Kidney epithelial cell (primary cell): Measurements from ENCODE around the gene CAPN9. TPM values are rescaled to one million over a fixed set of nuclear protein-coding genes. Genes with fewer than 3 reads are reported as not detected.

Experiments used
- DNase-seq: peaks from one replicate; pipeline ENCODE4 v3.0.0-alpha.2; 2010; ENCODE audit warnings: low read depth
- H3K27me3 ChIP-seq: 2 replicates; pipeline ENCODE4 v1.6.0; 2011; ENCODE audit warnings: low read length; ENCODE audit not compliant: control insufficient read depth, insufficient read depth
- H3K36me3 ChIP-seq: 2 replicates; pipeline ENCODE4 v1.5.1; 2011; ENCODE audit warnings: low read length; ENCODE audit not compliant: control insufficient read depth, insufficient read depth
- H3K4me3 ChIP-seq: 2 replicates; pipeline ENCODE4 v1.5.1; 2011; ENCODE audit warnings: low read depth, mild to moderate bottlenecking, control low read depth, low read length
- total RNA-seq: library from RNA; depleted of rRNA; stranded (reverse); fragments of >200 nt; gene quantifications from 2 replicates; pipeline ENCODE4 v1.2.3, GENCODE V29; 2015
- TF ChIP-seq, protein P1 (sequence below): IDR thresholded peaks from 2 replicates; pipeline ENCODE4 v1.5.1; 2011; ENCODE audit warnings: mild to moderate bottlenecking, moderate library complexity, low read length, control low read depth, inconsistent platforms; ENCODE audit not compliant: insufficient read depth, poor library complexity, severe bottlenecking

The CAPN9 gene
- total RNA-seq, 1 donor from 2014 or later: 0.04 TPM

DNA sequence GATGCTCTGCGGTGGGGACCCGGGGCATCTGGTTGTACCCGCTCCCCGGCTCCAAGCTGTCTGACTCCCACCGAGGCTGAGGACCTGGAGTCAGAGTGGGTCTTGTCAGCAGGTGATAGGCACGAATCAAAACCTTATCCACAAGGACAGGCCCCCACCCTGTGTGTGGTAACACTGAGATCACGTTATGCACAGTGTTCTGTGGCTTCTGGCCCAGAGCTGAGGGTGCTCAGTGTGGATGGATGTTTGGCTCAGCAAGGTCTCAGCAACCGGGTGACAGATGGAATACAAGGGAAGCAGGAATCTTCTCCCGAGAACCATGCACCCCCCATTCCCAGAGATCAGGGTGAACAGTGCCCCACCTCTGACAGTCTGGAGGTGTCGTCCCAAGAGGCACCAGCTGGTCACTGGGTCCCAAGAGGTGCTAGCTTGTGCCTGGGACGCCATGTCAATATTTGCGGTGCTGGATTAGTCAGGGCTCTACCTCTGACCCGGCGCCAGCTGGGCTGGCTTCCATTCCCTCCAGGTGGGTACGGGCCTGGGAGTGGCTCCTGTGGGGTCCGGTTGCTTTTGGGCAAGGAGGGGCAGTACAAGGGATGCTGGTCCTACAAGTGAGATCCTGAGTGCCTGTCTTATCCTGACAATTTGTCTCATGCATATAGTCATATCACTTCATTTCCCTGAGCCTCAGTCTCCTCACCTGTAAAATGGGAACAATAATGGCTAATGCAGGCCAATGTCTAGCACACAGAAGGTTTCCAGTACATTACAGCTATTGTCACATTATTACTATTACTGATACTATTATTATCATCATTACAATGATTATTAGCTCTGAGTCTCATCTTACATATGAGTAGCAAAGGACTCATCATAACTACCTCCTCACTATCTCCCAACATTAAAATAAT, 957 bp downstream of the CAPN9 start:
- no peak for DNase-seq
- TF ChIP-seq, protein P1, sequence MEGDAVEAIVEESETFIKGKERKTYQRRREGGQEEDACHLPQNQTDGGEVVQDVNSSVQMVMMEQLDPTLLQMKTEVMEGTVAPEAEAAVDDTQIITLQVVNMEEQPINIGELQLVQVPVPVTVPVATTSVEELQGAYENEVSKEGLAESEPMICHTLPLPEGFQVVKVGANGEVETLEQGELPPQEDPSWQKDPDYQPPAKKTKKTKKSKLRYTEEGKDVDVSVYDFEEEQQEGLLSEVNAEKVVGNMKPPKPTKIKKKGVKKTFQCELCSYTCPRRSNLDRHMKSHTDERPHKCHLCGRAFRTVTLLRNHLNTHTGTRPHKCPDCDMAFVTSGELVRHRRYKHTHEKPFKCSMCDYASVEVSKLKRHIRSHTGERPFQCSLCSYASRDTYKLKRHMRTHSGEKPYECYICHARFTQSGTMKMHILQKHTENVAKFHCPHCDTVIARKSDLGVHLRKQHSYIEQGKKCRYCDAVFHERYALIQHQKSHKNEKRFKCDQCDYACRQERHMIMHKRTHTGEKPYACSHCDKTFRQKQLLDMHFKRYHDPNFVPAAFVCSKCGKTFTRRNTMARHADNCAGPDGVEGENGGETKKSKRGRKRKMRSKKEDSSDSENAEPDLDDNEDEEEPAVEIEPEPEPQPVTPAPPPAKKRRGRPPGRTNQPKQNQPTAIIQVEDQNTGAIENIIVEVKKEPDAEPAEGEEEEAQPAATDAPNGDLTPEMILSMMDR: no peak
- Histone ChIP-seq H3K27me3 (peaks cover 3% of the 10 kb centered on the region), H3K4me3 (no peak overlapping the region), H3K36me3 (no peaks in the 10 kb centered on the region)

DNA sequence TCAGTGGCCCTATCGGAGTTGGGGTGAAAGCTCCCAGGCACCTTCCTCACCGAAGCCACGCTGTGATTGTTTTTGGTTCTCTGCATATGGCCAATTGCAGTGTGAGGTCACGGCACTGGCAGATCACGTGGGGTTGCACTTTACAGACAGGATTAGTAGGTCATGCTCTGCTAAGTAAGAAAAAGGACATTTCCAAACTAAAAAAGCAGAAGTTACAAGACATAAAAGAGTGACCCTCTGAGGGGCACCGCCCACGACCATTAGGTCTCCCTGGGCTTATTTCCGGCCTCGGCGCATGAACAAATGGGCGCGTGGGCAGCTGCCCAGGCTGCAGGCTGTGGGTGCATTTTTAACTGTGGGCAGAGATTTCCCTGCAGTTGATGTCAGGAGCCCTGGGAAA, 2.0 kb downstream of the CAPN9 start:
- TF ChIP-seq, protein P1: no peak
- no peak overlapping the region for H3K4me3 ChIP-seq
- no peaks in the 10 kb centered on the region for H3K36me3 ChIP-seq
- H3K27me3 ChIP-seq: peaks cover 3% of the 10 kb centered on the region
- no peak for DNase-seq

DNA sequence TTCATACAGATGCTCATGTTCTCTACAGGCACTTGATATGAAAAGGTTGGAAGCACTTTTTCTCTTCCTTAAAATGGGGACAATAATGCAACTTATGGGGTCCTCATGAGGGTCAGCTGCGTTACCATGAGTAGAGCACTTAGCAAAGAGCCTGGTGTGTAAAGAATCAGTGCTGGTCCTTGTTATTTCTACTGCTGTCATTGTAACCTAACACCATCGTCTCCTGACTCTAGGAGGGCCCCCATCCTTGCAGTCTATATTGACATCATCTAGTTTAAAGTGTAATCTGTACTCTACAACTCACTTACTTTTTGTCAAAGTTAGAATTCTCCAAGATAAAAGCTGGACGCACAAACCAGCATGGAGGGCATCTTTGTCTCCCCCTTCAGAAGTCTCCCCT, 2.4 kb downstream of the CAPN9 start:
- TF ChIP-seq, protein P1: no peak
- DNase-seq: no peak
- Histone ChIP-seq H3K4me3 (no peak overlapping the region), H3K27me3 (peaks cover 3% of the 10 kb centered on the region), H3K36me3 (no peaks in the 10 kb centered on the region)

DNA sequence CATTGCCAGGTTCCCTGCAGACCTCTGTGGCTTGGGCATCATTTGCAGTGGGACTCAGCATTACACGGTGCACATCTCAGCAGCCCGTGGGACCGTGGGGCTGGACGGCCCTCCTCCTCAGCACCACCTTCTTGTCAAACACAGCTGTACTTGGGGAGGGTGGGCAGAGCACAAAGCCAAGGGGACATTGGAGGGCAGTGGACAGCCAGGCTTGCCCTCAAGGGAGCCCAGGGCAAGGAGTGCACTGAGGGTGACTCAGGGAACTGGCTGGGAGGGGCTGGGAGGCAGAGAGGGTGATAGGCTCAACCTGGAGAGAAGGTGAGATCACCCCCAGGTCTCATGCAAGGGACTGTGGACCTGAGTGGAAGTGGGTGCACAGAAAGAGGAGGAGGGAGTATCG, 3.4 kb downstream of the CAPN9 start:
- no peak for DNase-seq
- no peak overlapping the region for H3K4me3 ChIP-seq
- peaks cover 3% of the 10 kb centered on the region for H3K27me3 ChIP-seq
- H3K36me3 ChIP-seq: no peaks in the 10 kb centered on the region
- TF ChIP-seq, protein P1: no peak

DNA sequence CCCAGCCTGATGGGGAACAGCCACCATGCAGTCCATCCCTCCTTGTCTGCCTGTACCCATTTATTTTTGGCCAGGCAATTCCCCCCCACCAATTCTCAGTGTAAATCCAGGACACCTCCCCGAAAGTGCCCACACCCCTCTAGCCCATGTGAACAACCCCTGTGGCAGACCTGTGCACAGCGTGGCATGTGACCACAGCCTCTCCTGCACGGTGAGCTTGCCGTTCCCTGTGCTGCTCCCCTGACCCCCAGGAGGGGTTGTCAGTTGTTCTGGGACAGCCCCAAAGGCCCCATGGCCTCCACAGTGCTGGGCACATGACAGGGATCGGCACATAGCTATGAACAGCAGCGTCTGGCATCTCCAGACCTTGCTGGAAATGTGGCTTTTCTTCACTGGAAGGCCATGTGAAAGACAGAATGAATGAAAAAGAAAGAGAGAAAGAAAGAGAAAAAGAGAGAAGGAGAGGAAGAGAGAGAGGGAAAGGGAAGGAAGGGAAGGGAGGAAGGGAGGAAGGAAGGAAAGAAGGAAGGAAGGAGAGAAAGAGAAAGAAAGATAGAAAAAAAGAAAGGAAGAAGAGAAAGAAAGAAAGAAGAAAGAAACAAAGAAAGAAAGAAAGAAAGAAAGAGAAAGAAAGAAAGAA, 3.9 kb downstream of the CAPN9 start:
- H3K36me3 ChIP-seq: no peaks in the 10 kb centered on the region

More for the DNA sequence above, 3.9 kb downstream of the CAPN9 start:
- TF ChIP-seq, protein P1: no peak
- no peak for DNase-seq
- H3K4me3 ChIP-seq: no peak overlapping the region
- peaks cover 3% of the 10 kb centered on the region for H3K27me3 ChIP-seq
